SK-N-SH (cell line): ENCODE data around the gene PIBF1.

ENCODE experiments used
- CTCF ChIP-seq: fragments of 200-600 bp; sonication (generic); IDR thresholded peaks from 2 replicates; pipeline ENCODE4 v1.6.1; 2017; ENCODE audit warnings: antibody characterized with exemption, mild to moderate bottlenecking, moderate library complexity
- EP300 ChIP-seq, 2 experiments: IDR thresholded peaks; 2 replicates each; pipeline versions ENCODE4 v1.4.0 to v1.6.1; 2012; ENCODE audit warnings: borderline replicate concordance in 1 of 2, low read depth in 1 of 2, low read length in 1 of 2
- GABPA ChIP-seq: IDR thresholded peaks from 2 replicates; pipeline ENCODE4 v1.4.0; 2012; ENCODE audit warnings: low read depth, mild to moderate bottlenecking
- JUND ChIP-seq: IDR thresholded peaks from 2 replicates; pipeline ENCODE4 v1.4.0; 2012
- MAX ChIP-seq: IDR thresholded peaks from 2 replicates; pipeline ENCODE4 v1.4.0; 2012; ENCODE audit warnings: low read depth
- MXI1 ChIP-seq: IDR thresholded peaks from 2 replicates; pipeline ENCODE4 v1.6.1; 2012; ENCODE audit warnings: mild to moderate bottlenecking, low read depth, low read length, improper control_type of control experiment
- NFIC ChIP-seq: IDR thresholded peaks from 2 replicates; pipeline ENCODE4 v1.4.0; 2012; ENCODE audit warnings: borderline replicate concordance
- RAD21 ChIP-seq: IDR thresholded peaks from 2 replicates; pipeline ENCODE4 v1.6.1; 2012; ENCODE audit warnings: mild to moderate bottlenecking, low read length
- RCOR1 ChIP-seq: fragments of 150-350 bp; IDR thresholded peaks from 2 replicates; pipeline ENCODE4 v1.6.1; 2017; ENCODE audit warnings: antibody characterized with exemption, low read length
- SMC3 ChIP-seq: IDR thresholded peaks from 2 replicates; pipeline ENCODE4 v1.6.1; 2012; ENCODE audit warnings: low read depth, low read length, improper control_type of control experiment
- TAF1 ChIP-seq: IDR thresholded peaks from 2 replicates; pipeline ENCODE4 v1.6.1; 2012; ENCODE audit warnings: low read depth, mild to moderate bottlenecking, low read length, moderate library complexity, borderline replicate concordance
- YY1 ChIP-seq: IDR thresholded peaks from 2 replicates; pipeline ENCODE4 v1.4.0; 2012; ENCODE audit warnings: low read depth, mild to moderate bottlenecking
- TF ChIP-seq, protein P1 (sequence below): fragments of 150-350 bp; IDR thresholded peaks from 2 replicates; pipeline ENCODE4 v1.6.1; 2017; ENCODE audit warnings: antibody characterized with exemption, low read length, low read depth, borderline replicate concordance
- TF ChIP-seq, protein P2 (sequence below): IDR thresholded peaks from 2 replicates; pipeline ENCODE4 v1.6.1; 2012; ENCODE audit warnings: mild to moderate bottlenecking, low read depth, low read length, moderate library complexity

DNA sequence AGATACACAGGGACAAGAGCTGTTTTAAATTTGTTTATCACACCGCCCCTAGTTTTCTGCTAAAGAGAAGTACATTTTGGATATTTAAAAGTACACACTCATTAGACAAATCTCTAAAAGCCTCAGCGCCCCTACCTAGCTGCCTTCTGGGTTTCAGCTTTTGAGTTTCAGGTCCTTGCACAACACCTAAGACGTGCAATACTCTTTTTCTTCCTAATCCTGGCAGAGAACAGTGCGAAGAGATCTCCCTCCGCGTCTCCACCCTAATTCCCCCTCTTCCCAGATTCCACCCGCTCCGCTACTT is 276.5 kb downstream of the PIBF1 start:
- TF ChIP-seq MXI1, result no peak
- no peak for TF ChIP-seq SMC3
- no peak for TF ChIP-seq TAF1
- TF ChIP-seq CTCF, result no peak
- TF ChIP-seq GABPA, result no peak
- TF ChIP-seq, protein P1, sequence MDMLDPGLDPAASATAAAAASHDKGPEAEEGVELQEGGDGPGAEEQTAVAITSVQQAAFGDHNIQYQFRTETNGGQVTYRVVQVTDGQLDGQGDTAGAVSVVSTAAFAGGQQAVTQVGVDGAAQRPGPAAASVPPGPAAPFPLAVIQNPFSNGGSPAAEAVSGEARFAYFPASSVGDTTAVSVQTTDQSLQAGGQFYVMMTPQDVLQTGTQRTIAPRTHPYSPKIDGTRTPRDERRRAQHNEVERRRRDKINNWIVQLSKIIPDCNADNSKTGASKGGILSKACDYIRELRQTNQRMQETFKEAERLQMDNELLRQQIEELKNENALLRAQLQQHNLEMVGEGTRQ, result no peak
- TF ChIP-seq, protein P2, sequence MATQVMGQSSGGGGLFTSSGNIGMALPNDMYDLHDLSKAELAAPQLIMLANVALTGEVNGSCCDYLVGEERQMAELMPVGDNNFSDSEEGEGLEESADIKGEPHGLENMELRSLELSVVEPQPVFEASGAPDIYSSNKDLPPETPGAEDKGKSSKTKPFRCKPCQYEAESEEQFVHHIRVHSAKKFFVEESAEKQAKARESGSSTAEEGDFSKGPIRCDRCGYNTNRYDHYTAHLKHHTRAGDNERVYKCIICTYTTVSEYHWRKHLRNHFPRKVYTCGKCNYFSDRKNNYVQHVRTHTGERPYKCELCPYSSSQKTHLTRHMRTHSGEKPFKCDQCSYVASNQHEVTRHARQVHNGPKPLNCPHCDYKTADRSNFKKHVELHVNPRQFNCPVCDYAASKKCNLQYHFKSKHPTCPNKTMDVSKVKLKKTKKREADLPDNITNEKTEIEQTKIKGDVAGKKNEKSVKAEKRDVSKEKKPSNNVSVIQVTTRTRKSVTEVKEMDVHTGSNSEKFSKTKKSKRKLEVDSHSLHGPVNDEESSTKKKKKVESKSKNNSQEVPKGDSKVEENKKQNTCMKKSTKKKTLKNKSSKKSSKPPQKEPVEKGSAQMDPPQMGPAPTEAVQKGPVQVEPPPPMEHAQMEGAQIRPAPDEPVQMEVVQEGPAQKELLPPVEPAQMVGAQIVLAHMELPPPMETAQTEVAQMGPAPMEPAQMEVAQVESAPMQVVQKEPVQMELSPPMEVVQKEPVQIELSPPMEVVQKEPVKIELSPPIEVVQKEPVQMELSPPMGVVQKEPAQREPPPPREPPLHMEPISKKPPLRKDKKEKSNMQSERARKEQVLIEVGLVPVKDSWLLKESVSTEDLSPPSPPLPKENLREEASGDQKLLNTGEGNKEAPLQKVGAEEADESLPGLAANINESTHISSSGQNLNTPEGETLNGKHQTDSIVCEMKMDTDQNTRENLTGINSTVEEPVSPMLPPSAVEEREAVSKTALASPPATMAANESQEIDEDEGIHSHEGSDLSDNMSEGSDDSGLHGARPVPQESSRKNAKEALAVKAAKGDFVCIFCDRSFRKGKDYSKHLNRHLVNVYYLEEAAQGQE, result no peak
- TF ChIP-seq NFIC, result no peak
- TF ChIP-seq JUND, result no peak
- no peak for TF ChIP-seq RCOR1
- no peak for TF ChIP-seq EP300 (IDR thresholded peaks at IDR 0.05; ENCODE audit: borderline replicate concordance in 1 of 2, low read depth in 1 of 2, low read length in 1 of 2)
- no peak for TF ChIP-seq YY1
- no peak for TF ChIP-seq MAX
- no peak for TF ChIP-seq RAD21
